Amniotic epithelial cell (primary cell): ENCODE measurements around the gene JAKMIP1.

Experiments
- DNase-seq: peaks from one replicate; pipeline ENCODE4 v3.0.0-alpha.2; 2010; ENCODE audit warnings: low read depth

The JAKMIP1 gene

DNA sequence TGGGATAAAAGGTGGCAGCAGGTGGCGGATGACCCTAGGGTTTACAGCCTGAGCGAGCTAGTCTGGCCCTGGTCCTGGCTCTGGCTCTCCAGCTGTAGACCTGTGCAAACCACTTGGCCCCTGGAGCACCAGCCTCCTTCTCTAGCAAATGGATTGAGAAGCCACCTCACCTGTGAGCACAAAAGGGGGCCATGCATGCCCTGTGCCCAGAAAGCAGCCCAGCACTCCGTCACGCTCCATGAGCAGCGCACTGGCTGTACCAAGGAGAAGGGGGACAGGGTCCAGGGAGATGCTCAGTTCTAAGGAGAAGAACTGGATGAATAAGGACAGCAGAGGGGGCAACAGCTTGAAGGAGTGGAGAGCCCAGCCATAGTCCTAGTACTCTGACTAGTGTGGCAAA lies 135.2 kb downstream of the JAKMIP1 start:
- no peak for DNase-seq

DNA sequence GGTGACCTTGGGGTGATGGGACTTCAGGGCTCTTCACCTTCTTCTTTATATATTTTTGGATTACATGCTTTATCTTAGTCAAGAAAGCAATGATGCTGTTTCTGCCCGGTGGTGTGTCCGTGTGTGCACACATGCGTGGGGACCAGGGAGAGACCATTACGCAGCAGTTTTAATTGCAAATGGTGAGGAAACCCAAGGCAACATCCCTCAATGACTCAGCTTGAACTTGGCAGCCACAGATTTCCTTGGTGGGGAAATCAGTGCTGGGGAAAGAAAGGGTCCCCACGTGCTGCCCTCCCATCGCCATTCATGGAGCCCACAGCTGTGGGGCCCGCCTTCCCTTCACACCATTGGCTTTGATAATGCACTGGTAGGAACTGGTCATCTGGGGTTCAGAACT lies 136.0 kb downstream of the JAKMIP1 start:
- no peak for DNase-seq

- DNase-seq, result no peak
These were observed 136.7 kb downstream of the JAKMIP1 start for GRCh38 chr4:6063684-6064083.

DNA sequence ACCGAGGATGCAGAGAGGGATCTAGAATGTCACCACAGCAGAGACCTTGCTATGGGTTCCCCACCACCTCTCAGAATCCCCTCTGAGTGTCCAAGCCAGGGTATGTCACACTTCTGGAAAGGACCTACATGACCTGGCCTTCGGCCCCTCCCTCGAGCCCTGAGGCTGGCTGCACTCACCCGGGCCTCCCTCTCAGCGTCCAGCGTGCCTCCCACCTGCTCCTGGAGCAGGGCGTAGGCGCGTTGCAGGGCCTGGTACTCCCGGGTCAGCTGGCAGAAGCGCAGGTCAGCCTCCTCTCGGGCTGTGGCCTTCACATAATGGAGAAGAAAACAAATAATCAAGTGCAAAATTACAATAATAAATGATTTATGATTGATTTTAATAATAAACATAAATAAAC lies 138.2 kb downstream of the JAKMIP1 start:
- no peak for DNase-seq

DNA sequence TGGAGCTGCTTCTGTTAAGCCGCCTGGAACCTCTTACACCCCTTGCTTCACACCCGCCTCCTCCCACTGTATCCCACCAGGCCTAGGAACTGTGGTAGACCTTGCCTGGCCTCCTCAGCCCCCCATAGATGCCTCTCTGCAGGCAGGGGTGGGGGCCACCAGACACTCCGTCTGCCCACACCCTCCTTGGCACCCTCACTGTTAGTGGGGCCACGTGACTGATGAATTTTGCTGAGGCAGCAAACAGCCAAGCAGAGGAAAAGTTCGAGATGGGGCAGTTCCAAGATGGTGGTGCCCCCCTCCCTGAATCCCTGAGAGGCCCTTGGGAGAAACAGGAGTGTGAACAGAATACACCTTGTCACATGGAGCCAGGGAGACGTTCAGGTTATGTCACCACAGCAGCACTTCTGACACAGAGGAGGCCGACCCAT lies 141.0 kb downstream of the JAKMIP1 start:
- DNase-seq, result no peak

DNA sequence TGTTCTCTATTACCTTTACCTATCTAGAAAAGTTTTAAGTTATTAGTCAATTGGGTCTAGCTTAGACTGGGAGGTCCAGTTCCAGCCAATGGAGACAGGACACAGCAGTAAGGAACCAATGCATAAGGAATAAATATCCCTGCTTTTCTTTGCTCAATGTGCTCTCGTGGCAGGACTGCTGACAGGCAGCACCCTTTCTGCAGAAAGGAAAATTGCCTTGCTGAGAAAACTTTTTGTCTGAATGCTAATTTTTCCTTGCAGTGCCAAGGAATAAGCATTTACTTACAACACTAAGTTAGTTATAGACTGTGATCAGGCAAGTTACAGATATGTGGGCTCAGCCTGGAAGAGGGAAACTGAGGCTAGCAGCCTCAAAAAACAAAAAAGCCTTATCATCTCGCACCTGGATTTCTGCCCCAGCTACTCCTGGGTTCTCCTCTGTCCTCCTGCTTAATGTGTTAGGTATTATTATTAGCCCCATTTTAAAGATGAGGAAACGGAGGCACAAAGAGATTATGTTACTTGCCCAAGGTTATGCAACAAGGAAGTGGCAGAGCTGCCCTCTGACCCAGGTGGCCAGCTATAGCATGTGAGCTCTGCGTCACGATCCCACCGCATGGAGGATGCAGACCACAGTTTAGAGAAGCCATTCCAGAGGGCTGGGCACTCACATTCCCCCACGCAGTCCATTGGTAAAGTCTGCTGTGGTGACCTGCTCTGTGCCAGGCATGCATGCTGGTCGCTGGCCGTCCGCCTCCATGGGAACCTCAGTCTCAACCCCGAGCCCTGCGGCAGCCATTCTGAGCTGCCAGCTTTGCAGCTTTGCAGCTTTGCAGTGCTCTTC lies 141.6 kb downstream of the JAKMIP1 start:
- no peak for DNase-seq

DNA sequence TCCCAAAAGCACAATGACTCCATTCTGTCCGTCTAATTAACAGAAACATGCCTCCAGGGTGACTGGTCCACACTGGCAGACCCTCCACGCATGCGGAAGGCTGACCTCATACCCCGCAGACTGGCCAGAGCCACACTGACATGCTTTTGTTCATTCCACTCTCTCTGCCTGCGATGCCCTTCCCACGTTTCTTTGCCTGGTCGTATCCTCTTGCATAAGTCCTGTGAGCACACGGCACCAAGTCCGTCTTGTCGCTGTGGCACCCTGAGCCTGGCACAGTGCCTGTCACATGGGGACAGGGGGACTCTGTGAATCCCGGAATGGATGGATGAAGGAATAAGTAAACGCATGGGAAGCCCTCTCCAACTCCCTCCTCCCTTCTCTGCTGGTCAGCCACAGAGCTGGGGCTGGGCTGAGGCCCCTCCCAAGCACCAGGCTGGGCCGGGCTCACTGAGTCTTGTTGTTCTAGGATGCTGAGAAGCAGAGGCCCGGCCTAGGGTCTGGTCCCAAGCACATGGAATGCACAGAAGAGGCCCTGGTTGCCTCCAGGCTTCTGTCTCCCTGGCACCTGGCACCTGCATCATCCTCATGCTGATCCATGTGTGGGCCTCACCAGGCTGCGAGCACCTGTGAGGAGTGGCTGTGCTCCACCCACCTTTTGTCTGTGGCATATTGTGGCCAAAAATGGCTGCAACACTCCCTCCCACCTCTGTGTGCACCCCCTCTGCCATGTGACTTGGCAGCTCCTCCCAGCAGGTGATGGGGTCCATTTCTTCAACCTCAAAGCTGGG lies 143.2 kb downstream of the JAKMIP1 start:
- DNase-seq, result no peak

DNA sequence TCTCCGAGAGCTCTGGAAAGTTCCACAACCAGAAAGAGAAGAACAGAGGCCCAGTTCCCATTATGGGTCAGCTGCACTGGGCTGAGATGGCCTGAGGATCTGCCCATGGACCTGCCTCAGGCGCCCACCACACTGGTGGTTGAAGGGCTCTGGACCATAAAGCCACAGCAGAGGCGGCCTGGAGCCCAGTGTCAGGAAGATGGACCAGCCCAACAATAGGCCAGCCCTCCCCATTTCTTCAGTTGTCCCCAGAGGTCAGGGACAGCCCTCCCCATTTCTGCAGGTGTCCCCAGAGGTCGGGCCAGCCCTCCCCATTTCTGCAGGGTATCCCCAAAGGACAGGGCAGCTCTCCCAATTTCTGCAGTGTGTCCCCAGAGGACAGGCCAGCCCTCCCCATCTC lies 144.9 kb downstream of the JAKMIP1 start:
- DNase-seq, result no peak

DNA sequence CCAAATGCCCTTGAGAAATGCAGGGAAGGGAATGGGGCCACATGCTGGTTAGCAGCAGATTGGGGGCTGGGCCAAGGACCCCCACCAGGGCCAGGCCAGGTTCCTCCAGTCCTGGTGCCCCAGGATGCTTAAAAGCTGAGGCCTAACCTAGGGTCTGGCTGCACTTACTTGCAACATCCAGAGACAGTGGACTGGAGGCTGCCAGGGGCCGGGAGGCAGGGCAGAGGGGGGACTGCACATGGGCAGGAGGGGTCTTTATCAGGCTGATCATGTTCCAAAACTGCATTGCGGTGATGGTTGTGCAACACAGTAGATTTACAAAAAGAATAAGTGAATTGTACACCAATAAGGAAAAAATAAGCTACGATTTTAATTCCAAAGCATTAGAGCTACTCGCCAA lies 145.3 kb downstream of the JAKMIP1 start:
- DNase-seq, result no peak

- DNase-seq, result no peak
These were observed 146.0 kb downstream of the JAKMIP1 start for GRCh38 chr4:6054162-6054922.

DNA sequence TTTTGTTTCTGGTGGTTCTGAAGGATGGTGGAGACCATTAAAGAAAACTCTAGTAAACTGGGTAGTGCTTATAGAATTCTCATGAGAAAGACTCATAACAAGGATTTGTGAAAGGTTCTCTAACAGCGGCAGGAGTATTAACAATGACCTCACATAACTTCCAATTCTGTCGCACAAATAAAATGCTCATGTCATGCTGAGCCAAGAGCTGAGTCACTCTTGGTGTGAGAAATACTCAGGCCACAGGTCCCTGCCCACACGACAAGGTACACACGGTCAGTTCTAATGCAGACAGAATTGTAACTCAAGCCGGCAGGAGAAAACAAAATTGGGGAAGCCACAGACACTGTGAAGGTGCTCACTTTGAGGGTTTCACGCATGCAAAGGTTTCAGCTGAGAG lies 147.7 kb downstream of the JAKMIP1 start:
- DNase-seq, result no peak

GRCh38 chr4:6050551-6050950 lies 149.8 kb downstream of the JAKMIP1 start:
- no peak for DNase-seq

GRCh38 chr4:6049985-6050384 lies 150.4 kb downstream of the JAKMIP1 start:
- no peak for DNase-seq

- DNase-seq, result no peak
These were observed 151.1 kb downstream of the JAKMIP1 start for GRCh38 chr4:6049278-6049677.

- DNase-seq, result no peak
These were observed 151.8 kb downstream of the JAKMIP1 start for GRCh38 chr4:6048537-6048936.

DNA sequence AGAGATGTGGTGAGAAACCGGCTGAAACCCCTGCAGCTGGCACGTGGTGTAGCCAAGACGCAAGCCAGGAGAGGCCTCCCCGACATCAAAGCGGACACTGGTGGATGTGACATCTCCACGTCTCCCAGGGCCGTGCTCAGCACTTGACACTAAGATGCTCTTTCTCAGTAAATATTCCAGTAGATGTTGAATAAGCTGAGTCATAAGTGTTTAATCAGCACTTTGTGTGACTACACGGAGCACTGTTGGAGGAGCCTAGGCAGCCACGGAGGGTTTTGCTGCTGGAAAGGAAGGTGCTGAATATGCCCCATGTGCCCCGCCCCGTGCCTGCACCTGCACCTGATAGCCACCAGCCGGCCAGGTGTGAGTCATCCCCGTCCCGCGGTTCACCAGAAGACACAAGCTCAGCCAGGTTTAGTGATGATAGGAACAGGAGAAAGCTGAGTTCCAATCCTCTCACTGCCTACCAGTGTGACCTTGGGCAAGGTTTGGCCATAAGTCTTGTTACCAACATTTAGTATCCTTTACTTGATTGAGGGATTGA lies 153.1 kb downstream of the JAKMIP1 start:
- no peak for DNase-seq

- DNase-seq, result no peak
These were observed 153.7 kb downstream of the JAKMIP1 start for GRCh38 chr4:6046526-6047129.

- DNase-seq, result no peak
These were observed 155.5 kb downstream of the JAKMIP1 start for GRCh38 chr4:6044805-6045204.

DNA sequence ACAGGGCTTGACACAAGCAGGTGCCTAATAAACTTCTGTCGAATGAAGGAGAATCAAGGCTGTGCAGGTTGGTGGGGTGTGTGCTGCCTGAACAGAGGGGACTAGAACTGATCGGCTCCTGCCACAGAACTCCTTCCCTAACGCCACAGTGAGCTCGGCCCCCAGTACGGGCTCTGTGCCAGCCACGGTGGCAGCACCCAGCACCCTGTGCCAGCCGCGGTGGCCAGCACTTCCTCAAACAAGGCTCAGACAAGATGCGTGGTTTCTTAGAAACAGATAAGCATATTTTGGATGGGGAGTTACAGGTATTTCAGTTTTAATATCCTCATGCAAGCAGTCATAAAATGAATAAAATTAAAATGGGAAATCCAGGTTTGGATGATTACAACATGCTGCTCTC lies 156.1 kb downstream of the JAKMIP1 start:
- DNase-seq, result no peak

- DNase-seq, result no peak
These were observed 156.5 kb downstream of the JAKMIP1 start for GRCh38 chr4:6043843-6044242.

- DNase-seq, result no peak
These were observed 157.2 kb downstream of the JAKMIP1 start for GRCh38 chr4:6043188-6043587.
